Epithelial cell of esophagus (primary cell): Measurements from ENCODE around the gene TMSB4X.

Source experiments
- DNase-seq: peaks from one replicate; pipeline ENCODE4 v3.0.0; 2010; ENCODE audit warnings: low read depth
- H3K4me3 ChIP-seq: 2 replicates; pipeline ENCODE4 v1.5.1; 2011; ENCODE audit warnings: mild to moderate bottlenecking, low read length, control low read depth
- CTCF ChIP-seq: IDR thresholded peaks from 2 replicates; pipeline ENCODE4 v1.5.1; 2011; ENCODE audit warnings: low read depth, mild to moderate bottlenecking, low read length, control low read depth, inconsistent platforms; ENCODE audit not compliant: insufficient read depth; ENCODE audit errors: missing control alignments

TMSB4X gene

GRCh38 chrX:12991575-12991974, 16.7 kb downstream of the TMSB4X start:
- no peak overlapping the region for H3K4me3 ChIP-seq
- no peak for TF ChIP-seq CTCF
- DNase-seq = no peak

GRCh38 chrX:12992544-12993118, 17.7 kb downstream of the TMSB4X start:
- no peak overlapping the region for H3K4me3 ChIP-seq
- no peak for DNase-seq
- TF ChIP-seq CTCF = no peak

GRCh38 chrX:12993826-12994225, 18.9 kb downstream of the TMSB4X start:
- TF ChIP-seq CTCF = no peak
- no peak for DNase-seq
- no peak overlapping the region for H3K4me3 ChIP-seq

- no peak for DNase-seq
- H3K4me3 ChIP-seq = no peak overlapping the region
- TF ChIP-seq CTCF = no peak
These were observed 19.4 kb downstream of the TMSB4X start for GRCh38 chrX:12994321-12994720.

- TF ChIP-seq CTCF = no peak
These were observed 22.1 kb downstream of the TMSB4X start for GRCh38 chrX:12996934-12997435.

GRCh38 chrX:12997906-12998687, 23.2 kb downstream of the TMSB4X start:
- no peak for DNase-seq
- no peak for TF ChIP-seq CTCF
- no peak overlapping the region for H3K4me3 ChIP-seq

More at GRCh38 chrX:12996934-12997435, 22.1 kb downstream of the TMSB4X start:
- DNase-seq = no peak
- H3K4me3 ChIP-seq = no peak overlapping the region
